ENCODE measurements around the gene SF3A2. TPM values are rescaled to one million over a fixed set of nuclear protein-coding genes. Genes with fewer than 3 reads are reported as not detected.

SF3A2 gene
- total RNA-seq (2021; fragmentation: NEBNext Ultra II Directional; extraction: Animal tissue kit (Norgen Biotek cat#: 25700)) = 10 to 100 TPM; 48.7 to 60.6 (median 54.8) TPM
- long read RNA-seq, partial matches to known transcripts = 0 of 1 reads
- long read RNA-seq, other reads (novel, unspliced or antisense) = 1 of 1 reads

GRCh38 chr19:2236314-2237050, at the start of gene SF3A2, which contains the start of gene PLEKHJ1:
Gene SF3A2 (plus strand): TSS chr19:2236824. CDS start chr19:2243419, 6,595 bp downstream.
Gene PLEKHJ1 (minus strand): TSS chr19:2236329. CDS start chr19:2236248, 81 bp downstream.
- TF ChIP-seq CTCF (IDR thresholded peaks at IDR 0.05) = peak; percentile 94
- peak; percentile 96 for DNase-seq
- Mint-ChIP-seq H3K9me3 (peaks cover 15% of the 10 kb centered on the region), H3K27ac (peak within 1 kb of the TSS; percentile 97), H3K4me1 (ENCODE audit: low read depth) (peaks cover 55% of the 10 kb centered on the region), H3K4me3 (peak within 1 kb of the TSS; percentile 89), H3K36me3 (ENCODE audit: low read depth) (peaks cover 31% of the 10 kb centered on the region), H3K27me3 (ENCODE audit: insufficient read depth) (peaks cover 14% of the 10 kb centered on the region; the same call in 1 of the 2 replicates)

GRCh38 chr19:2187159-2187558, 49.5 kb upstream of the SF3A2 start:
- H3K27ac Mint-ChIP-seq = peak overlapping the region; percentile 83
- H3K4me3 Mint-ChIP-seq = peak overlapping the region; percentile 17
- no peaks in the 10 kb centered on the region for H3K9me3 Mint-ChIP-seq
- no peak for DNase-seq
- H3K27me3 Mint-ChIP-seq (ENCODE audit: insufficient read depth) = peaks cover 5% of the 10 kb centered on the region
- H3K4me1 Mint-ChIP-seq (ENCODE audit: low read depth) = peaks cover 58% of the 10 kb centered on the region
- no peak for TF ChIP-seq CTCF (IDR thresholded peaks at IDR 0.05)
- peaks cover 12% of the 10 kb centered on the region for H3K36me3 Mint-ChIP-seq (ENCODE audit: low read depth)

GRCh38 chr19:2188708-2189385, 47.8 kb upstream of the SF3A2 start:
- H3K27ac Mint-ChIP-seq = peak overlapping the region; percentile 93
- peak; percentile 64 for DNase-seq

GRCh38 chr19:2189880-2190279, 46.7 kb upstream of the SF3A2 start:
- Mint-ChIP-seq H3K9me3 (no peaks in the 10 kb centered on the region), H3K27ac (no peak overlapping the region), H3K4me1 (ENCODE audit: low read depth) (peaks cover 36% of the 10 kb centered on the region), H3K36me3 (ENCODE audit: low read depth) (peaks cover 21% of the 10 kb centered on the region), H3K27me3 (ENCODE audit: insufficient read depth) (peaks cover 4% of the 10 kb centered on the region), H3K4me3 (no peak overlapping the region)
- TF ChIP-seq CTCF (IDR thresholded peaks at IDR 0.05) = no peak
- no peak for DNase-seq

More at GRCh38 chr19:2188708-2189385, 47.8 kb upstream of the SF3A2 start:
- H3K4me1 Mint-ChIP-seq (ENCODE audit: low read depth) = peaks cover 46% of the 10 kb centered on the region
- H3K4me3 Mint-ChIP-seq = 0 out of 2 replicates have a peak overlapping the region, but pooled peaks have one; percentile 36
- peaks cover 21% of the 10 kb centered on the region for H3K36me3 Mint-ChIP-seq (ENCODE audit: low read depth)
- H3K9me3 Mint-ChIP-seq = no peaks in the 10 kb centered on the region
- H3K27me3 Mint-ChIP-seq (ENCODE audit: insufficient read depth) = peaks cover 6% of the 10 kb centered on the region
- no peak for TF ChIP-seq CTCF (IDR thresholded peaks at IDR 0.05)

GRCh38 chr19:2190848-2191455, 45.7 kb upstream of the SF3A2 start:
- Mint-ChIP-seq H3K27me3 (ENCODE audit: insufficient read depth) (peaks cover 4% of the 10 kb centered on the region), H3K36me3 (ENCODE audit: low read depth) (peaks cover 17% of the 10 kb centered on the region), H3K4me3 (no peak overlapping the region), H3K27ac (no peak overlapping the region), H3K9me3 (no peaks in the 10 kb centered on the region), H3K4me1 (ENCODE audit: low read depth) (peaks cover 25% of the 10 kb centered on the region)
- DNase-seq = no peak
- no peak for TF ChIP-seq CTCF (IDR thresholded peaks at IDR 0.05)
